Spleen (tissue), 11 donors: Measurements from ENCODE around the gene CHERP. TPM values are rescaled to one million over a fixed set of nuclear protein-coding genes. Genes with fewer than 3 reads are reported as not detected.

ENCODE experiments used
- DNase-seq: peaks from one replicate; pipeline ENCODE4 v3.0.0-alpha.2; 2020
- H3K27ac ChIP-seq, 8 donors: fragments of 200-600 bp; sonication (generic) in 7 of 8; 1 replicate in 4 of 8; 2 replicates in 4 of 8; pipeline versions ENCODE4 v1.5.0 to v1.8.0; 2016 to 2021; ENCODE audit warnings: inconsistent platforms in 4 of 8, mild to moderate bottlenecking in 4 of 8, moderate library complexity in 1 of 8
- H3K27me3 ChIP-seq, 7 donors: fragments of 200-600 bp; sonication (generic) in 6 of 7; replicated peaks in 1 of 7; 1 replicate in 4 of 7; 2 replicates in 3 of 7; pipeline versions ENCODE4 v1.5.0 to v1.8.0; 2016 to 2021; ENCODE audit warnings: inconsistent platforms in 3 of 7, mild to moderate bottlenecking in 1 of 7
- H3K36me3 ChIP-seq, 6 donors: fragments of 200-600 bp; sonication (generic) in 5 of 6; 1 replicate in 4 of 6; 2 replicates in 2 of 6; pipeline versions ENCODE4 v1.5.0 to v1.8.0; 2016 to 2021; ENCODE audit warnings: inconsistent platforms in 2 of 6
- H3K4me1 ChIP-seq, 6 donors: fragments of 200-600 bp; sonication (generic) in 5 of 6; 1 replicate in 3 of 6; 2 replicates in 3 of 6; pipeline versions ENCODE4 v1.5.0 to v1.8.0; 2016 to 2021; ENCODE audit warnings: inconsistent platforms in 3 of 6
- H3K4me3 ChIP-seq, 8 donors: fragments of 200-600 bp; sonication (generic) in 7 of 8; 1 replicate in 4 of 8; 2 replicates in 4 of 8; pipeline versions ENCODE4 v1.5.0 to v1.8.0; 2016 to 2021; ENCODE audit warnings: inconsistent platforms in 4 of 8, mild to moderate bottlenecking in 4 of 8, moderate library complexity in 2 of 8
- H3K9me3 ChIP-seq, 8 donors: fragments of 200-600 bp; sonication (generic) in 7 of 8; 1 replicate in 4 of 8; 2 replicates in 4 of 8; pipeline versions ENCODE4 v1.5.0 to v1.8.0; 2016 to 2021; ENCODE audit warnings: inconsistent platforms in 4 of 8
- CTCF ChIP-seq, 11 experiments: fragments of 200-600 bp in 7 of 11; fragments of 450-650 bp in 4 of 11; sonication (generic) in 4 of 11; IDR thresholded peaks in 8 of 11; conservative IDR thresholded peaks in 3 of 11; 1 replicate in 7 of 11; 2 replicates in 4 of 11; pipeline versions ENCODE4 v1.4.0 to v1.8.0; 2016 to 2021; ENCODE audit warnings: antibody characterized with exemption in 11 of 11, inconsistent platforms in 4 of 11, mild to moderate bottlenecking in 1 of 11
- POLR2A ChIP-seq, 3 donors: fragments of 450-650 bp; IDR thresholded peaks; one replicate each; pipeline ENCODE4 v1.5.1; 2017; ENCODE audit warnings: antibody characterized with exemption in 3 of 3, mild to moderate bottlenecking in 1 of 3
- POLR2AphosphoS5 ChIP-seq, 3 donors: sonication (generic); formaldehyde crosslinking; IDR thresholded peaks; one replicate each; pipeline ENCODE4 v1.5.1; 2017; ENCODE audit warnings: antibody characterized with exemption in 3 of 3
- WGBS, 5 donors: extraction: QIAGEN DNeasy Blood & Tissue Kit in 3 of 5; methylation state at CpG; one replicate each; pipeline versions ENCODE4 v1.1.5 to v1.1.7; 2013 to 2018; 5-methylcytosine and 5-hydroxymethylcytosine counted together
- intact Hi-C: fragments of 100-400 bp; cut with DNase I; formaldehyde crosslinking; loops from one replicate; pipeline ENCODE4 v1.15.0; 2023; ENCODE audit warnings: low total_unique reads
- polyA plus RNA-seq, 3 donors: library from polyadenylated mRNA; stranded (reverse); fragments of 200-250 nt; gene quantifications; one replicate each; pipeline ENCODE4 v1.2.1, GENCODE V29; 2013
- small RNA-seq, 4 donors: library from RNA; depleted of rRNA; stranded (forward); fragments of <200 nt; gene quantifications; one replicate each; pipeline ENCODE3, GENCODE V24; 2016
- total RNA-seq, 7 donors: library from RNA; depleted of rRNA in 3 of 7; stranded (reverse); fragments of >200 nt in 3 of 7; fragmentation: NEBNext Ultra II Directional in 4 of 7; extraction: Animal tissue kit (Norgen Biotek cat#: 25700) in 4 of 7; gene quantifications; one replicate each; pipeline versions ENCODE4 v1.1.0 to v1.2.1, GENCODE V29; 2016 to 2021
- donor health status: healthy with polysubstance abuse.
- donor health status: DM: no; HTN: no; CAD: no; lungs with moderate emphysema.
- donor health status: DM: no; HTN: no; CAD: no.
- donor health status: Bipolar disorder and iron deficiency.
- donor health status: healthy.
- donor health status: DM: no; HTN: no; CAD: no.
- donor health status: DM: yes; HTN: yes; CAD: no.

CHERP gene
- total and polyA plus RNA-seq, 10 donors, result 14.3 to 55.6 (median 27.4) TPM

- peak overlapping the region in 7 of 8 donors; percentile 55 to 93 (median 91) for H3K27ac ChIP-seq
- no peaks in the 10 kb centered on the region for H3K27me3 ChIP-seq
- intact Hi-C loops, result no loop called here
- H3K4me1 ChIP-seq, result peaks cover 16 to 60% (median 35%) of the 10 kb centered on the region in 6 donors
- no peaks in the 10 kb centered on the region for H3K36me3 ChIP-seq
- H3K9me3 ChIP-seq, result peaks cover 0 to 8% (median 2%) of the 10 kb centered on the region in 8 donors
- 1 to 3% (median 1%) methylated on average over 27 to 67 of the region's 67 CpGs for WGBS, 5 donors
- peak overlapping the region; percentile 83 to 99 (median 98) for H3K4me3 ChIP-seq
- TF ChIP-seq POLR2AphosphoS5 (IDR thresholded peaks at IDR 0.05), result no peak
- TF ChIP-seq CTCF (IDR thresholded peaks at IDR 0.05 in 8 of 11, conservative IDR thresholded peaks at IDR 0.05 in 3 of 11), result no peak
- no peak for TF ChIP-seq POLR2A (IDR thresholded peaks at IDR 0.05)
- DNase-seq, result no peak
Observed at GRCh38 chr19:16470911-16471811, 71.1 kb downstream of the CHERP start.

GRCh38 chr19:16470541-16470910 is 71.7 kb downstream of the CHERP start:
- WGBS, 5 donors, result 44 to 68% (median 54%) methylated on average over 7 of the region's 7 CpGs
- H3K27ac ChIP-seq, result peak overlapping the region in 4 of 8 donors; percentile 48 to 93 (median 91)
- TF ChIP-seq POLR2A (IDR thresholded peaks at IDR 0.05) (no peak), POLR2AphosphoS5 (IDR thresholded peaks at IDR 0.05) (no peak), CTCF (IDR thresholded peaks at IDR 0.05 in 8 of 11, conservative IDR thresholded peaks at IDR 0.05 in 3 of 11) (no peak)
- H3K4me1 ChIP-seq, result peaks cover 16 to 66% (median 35%) of the 10 kb centered on the region in 6 donors
- no peak for DNase-seq
- no peaks in the 10 kb centered on the region for H3K27me3 ChIP-seq
- peaks cover 0 to 8% (median 2%) of the 10 kb centered on the region in 8 donors for H3K9me3 ChIP-seq
- intact Hi-C loops, result no loop called here
- no peaks in the 10 kb centered on the region for H3K36me3 ChIP-seq
- peak overlapping the region in 7 of 8 donors; percentile 88 to 99 (median 99) for H3K4me3 ChIP-seq

Small RNAs within 50 kb of the gene (small RNA-seq; reads per million reads assigned to genes)
- 0 to 0.07 (median 0) reads per million in 4 donors for gene RN7SL146P

Other genes with a start within 250 kb of the CHERP start
- gene KLF2, start 217.6 kb downstream of the CHERP start, total RNA-seq, result 100 to 1,000 TPM in 6 of 7 donors, 10 to 100 TPM in 1; 86.0 to 179 (median 106) TPM
- 10 to 100 TPM in 2 of 3 donors, 1 to 10 TPM in 1; 9.7 to 27.1 (median 19.5) TPM for gene KLF2, start 217.6 kb downstream of the CHERP start, polyA plus RNA-seq
- gene EPS15L1, start 70.5 kb downstream of the CHERP start, total RNA-seq, result 10 to 100 TPM; 28.3 to 81.7 (median 50.3) TPM
- gene EPS15L1, start 70.5 kb downstream of the CHERP start, polyA plus RNA-seq, result 10 to 100 TPM; 17.0 to 29.3 (median 20.0) TPM
- not detected for gene CALR3, start 46.3 kb downstream of the CHERP start, total RNA-seq
- under 1 TPM; 0.07 to 0.10 (median 0.08) TPM for gene CALR3, start 46.3 kb downstream of the CHERP start, polyA plus RNA-seq
- 1 to 10 TPM; 3.1 to 7.5 (median 4.8) TPM for gene C19orf44, start 46.0 kb downstream of the CHERP start, total RNA-seq
- gene C19orf44, start 46.0 kb downstream of the CHERP start, polyA plus RNA-seq, result 1 to 10 TPM; 2.3 to 4.3 (median 3.8) TPM
- gene SLC35E1, start 30.0 kb upstream of the CHERP start, total RNA-seq, result 10 to 100 TPM; 26.8 to 36.6 (median 33.0) TPM
- 10 to 100 TPM; 13.2 to 21.8 (median 16.4) TPM for gene SLC35E1, start 30.0 kb upstream of the CHERP start, polyA plus RNA-seq
- 10 to 100 TPM; 10.4 to 20.4 (median 17.1) TPM for gene MED26, start 85.8 kb upstream of the CHERP start, total RNA-seq
- gene MED26, start 85.8 kb upstream of the CHERP start, polyA plus RNA-seq, result 1 to 10 TPM; 6.5 to 9.8 (median 8.8) TPM
- 10 to 100 TPM; 58.0 to 95.4 (median 82.0) TPM for gene SMIM7, start 117.7 kb upstream of the CHERP start, total RNA-seq
- gene SMIM7, start 117.7 kb upstream of the CHERP start, polyA plus RNA-seq, result 10 to 100 TPM; 57.3 to 74.8 (median 73.6) TPM
- 1 to 10 TPM; 1.5 to 3.9 (median 2.1) TPM for gene TMEM38A, start 118.7 kb upstream of the CHERP start, total RNA-seq
- 1 to 10 TPM; 2.8 to 5.4 (median 3.5) TPM for gene TMEM38A, start 118.7 kb upstream of the CHERP start, polyA plus RNA-seq
- under 1 TPM in 2 of 7 donors, not detected in 5; 0.03 to 0.06 TPM for gene NWD1, start 177.4 kb upstream of the CHERP start, total RNA-seq
- under 1 TPM; under 0.01 to 0.03 (median 0.02) TPM for gene NWD1, start 177.4 kb upstream of the CHERP start, polyA plus RNA-seq